ENCODE results near the gene MPG.

The MPG gene

DNA sequence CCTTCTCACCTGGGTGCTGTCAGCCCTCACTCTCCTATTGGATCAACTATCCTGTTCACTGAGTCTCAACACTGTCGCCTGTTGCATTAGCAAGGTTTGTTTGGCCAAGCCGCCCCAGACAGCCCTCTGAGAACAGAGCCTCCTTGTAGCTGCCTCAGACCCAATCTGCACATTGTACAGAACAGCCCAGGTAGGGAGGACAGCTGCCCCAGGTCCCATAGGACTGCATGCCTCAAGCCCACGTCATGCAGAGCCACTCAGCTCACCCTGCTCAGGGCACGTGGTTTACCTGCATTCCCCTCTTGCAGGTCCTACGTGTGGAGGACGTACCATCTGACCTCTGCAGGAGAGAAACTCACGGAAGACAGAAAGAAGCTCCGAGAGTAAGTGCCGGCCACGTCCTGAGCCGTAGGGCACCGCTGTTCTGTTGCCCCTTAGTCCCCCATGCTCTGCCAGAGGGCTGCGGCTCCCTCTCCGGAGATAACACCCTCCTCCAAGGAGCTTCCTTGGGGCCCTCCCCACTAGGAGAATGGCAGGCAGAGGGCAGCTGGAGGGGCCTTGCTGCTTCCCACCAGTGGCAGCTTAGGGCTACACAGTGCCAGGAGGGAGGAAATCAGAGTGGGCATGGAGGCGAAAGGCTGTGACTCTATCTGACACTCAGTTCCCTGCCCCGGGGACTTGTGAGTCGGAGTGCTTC, 21.6 kb upstream of the MPG start:
- Histone ChIP-seq H4K20me1 (ENCODE audit: control insufficient read depth, insufficient read depth, low read depth, low read length) (0 out of 2 replicates have a peak, but pooled peaks cover 2% of the 10 kb centered on the region), H3K9me3 (ENCODE audit: control insufficient read depth, insufficient read depth, low read length) (no peaks in the 10 kb centered on the region), H3K36me3 (ENCODE audit: control insufficient read depth, low read length) (peaks cover 56% of the 10 kb centered on the region), H3K9me2 (replicated peaks; ENCODE audit: control insufficient read depth, low read length) (no peaks in the 10 kb centered on the region), H3K4me3 (ENCODE audit: low read length) (no peak overlapping the region), H3K27ac (ENCODE audit: low read depth, low read length) (no peak overlapping the region), H3F3A (ENCODE audit: control insufficient read depth, insufficient read depth) (peaks cover 3% of the 10 kb centered on the region; the same call in 1 of the 2 replicates), H3K79me2 (ENCODE audit: control insufficient read depth, low read length) (peaks cover 40% of the 10 kb centered on the region), H3K4me2 (ENCODE audit: low read length) (no peak overlapping the region), H3K4me1 (ENCODE audit: control insufficient read depth, low read length) (peaks cover 13% of the 10 kb centered on the region), H3K27me3 (ENCODE audit: control insufficient read depth, low read length) (no peaks in the 10 kb centered on the region)
- TF ChIP-seq EZH2phosphoT487 (IDR thresholded peaks at IDR 0.05; ENCODE audit: borderline replicate concordance, low read length), result no peak
- TF ChIP-seq, protein P1, sequence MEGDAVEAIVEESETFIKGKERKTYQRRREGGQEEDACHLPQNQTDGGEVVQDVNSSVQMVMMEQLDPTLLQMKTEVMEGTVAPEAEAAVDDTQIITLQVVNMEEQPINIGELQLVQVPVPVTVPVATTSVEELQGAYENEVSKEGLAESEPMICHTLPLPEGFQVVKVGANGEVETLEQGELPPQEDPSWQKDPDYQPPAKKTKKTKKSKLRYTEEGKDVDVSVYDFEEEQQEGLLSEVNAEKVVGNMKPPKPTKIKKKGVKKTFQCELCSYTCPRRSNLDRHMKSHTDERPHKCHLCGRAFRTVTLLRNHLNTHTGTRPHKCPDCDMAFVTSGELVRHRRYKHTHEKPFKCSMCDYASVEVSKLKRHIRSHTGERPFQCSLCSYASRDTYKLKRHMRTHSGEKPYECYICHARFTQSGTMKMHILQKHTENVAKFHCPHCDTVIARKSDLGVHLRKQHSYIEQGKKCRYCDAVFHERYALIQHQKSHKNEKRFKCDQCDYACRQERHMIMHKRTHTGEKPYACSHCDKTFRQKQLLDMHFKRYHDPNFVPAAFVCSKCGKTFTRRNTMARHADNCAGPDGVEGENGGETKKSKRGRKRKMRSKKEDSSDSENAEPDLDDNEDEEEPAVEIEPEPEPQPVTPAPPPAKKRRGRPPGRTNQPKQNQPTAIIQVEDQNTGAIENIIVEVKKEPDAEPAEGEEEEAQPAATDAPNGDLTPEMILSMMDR (IDR thresholded peaks at IDR 0.05; ENCODE audit: low read depth, low read length, poor library complexity, severe bottlenecking), result no peak

DNA sequence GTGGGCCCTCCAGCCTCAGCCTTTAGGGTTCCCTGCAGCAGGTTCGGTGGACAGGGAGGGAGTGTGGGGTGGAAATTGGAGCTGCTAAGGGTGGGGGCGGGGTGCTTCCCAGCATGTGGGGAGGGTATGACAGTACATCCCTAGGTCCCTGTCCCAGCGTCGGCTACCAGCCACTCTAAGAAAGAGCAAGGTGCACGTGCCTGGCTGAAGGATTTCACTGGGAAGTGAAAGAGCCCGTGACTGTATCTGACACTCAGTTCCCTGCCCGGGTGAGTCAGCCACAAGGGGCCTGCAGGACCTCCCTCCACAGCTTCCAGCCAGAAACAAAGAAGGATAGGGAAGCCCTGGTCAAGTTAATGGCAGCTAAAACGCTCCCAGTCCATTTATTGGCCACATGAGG, 20.3 kb upstream of the MPG start:
- Histone ChIP-seq H3K4me3 (ENCODE audit: low read length) (no peak overlapping the region), H3K79me2 (ENCODE audit: control insufficient read depth, low read length) (peaks cover 27% of the 10 kb centered on the region), H3K36me3 (ENCODE audit: control insufficient read depth, low read length) (peaks cover 49% of the 10 kb centered on the region), H3K27ac (ENCODE audit: low read depth, low read length) (no peak overlapping the region), H3K4me2 (ENCODE audit: low read length) (no peak overlapping the region), H3K4me1 (ENCODE audit: control insufficient read depth, low read length) (peaks cover 6% of the 10 kb centered on the region), H3F3A (ENCODE audit: control insufficient read depth, insufficient read depth) (peaks cover 1% of the 10 kb centered on the region; the same call in 1 of the 2 replicates), H3K9me3 (ENCODE audit: control insufficient read depth, insufficient read depth, low read length) (no peaks in the 10 kb centered on the region), H4K20me1 (ENCODE audit: control insufficient read depth, insufficient read depth, low read depth, low read length) (no peaks in the 10 kb centered on the region), H3K27me3 (ENCODE audit: control insufficient read depth, low read length) (no peaks in the 10 kb centered on the region), H3K9me2 (replicated peaks; ENCODE audit: control insufficient read depth, low read length) (no peaks in the 10 kb centered on the region)
- no peak for TF ChIP-seq EZH2phosphoT487 (IDR thresholded peaks at IDR 0.05; ENCODE audit: borderline replicate concordance, low read length)
- TF ChIP-seq, protein P1 (IDR thresholded peaks at IDR 0.05; ENCODE audit: low read depth, low read length, poor library complexity, severe bottlenecking), result no peak

DNA sequence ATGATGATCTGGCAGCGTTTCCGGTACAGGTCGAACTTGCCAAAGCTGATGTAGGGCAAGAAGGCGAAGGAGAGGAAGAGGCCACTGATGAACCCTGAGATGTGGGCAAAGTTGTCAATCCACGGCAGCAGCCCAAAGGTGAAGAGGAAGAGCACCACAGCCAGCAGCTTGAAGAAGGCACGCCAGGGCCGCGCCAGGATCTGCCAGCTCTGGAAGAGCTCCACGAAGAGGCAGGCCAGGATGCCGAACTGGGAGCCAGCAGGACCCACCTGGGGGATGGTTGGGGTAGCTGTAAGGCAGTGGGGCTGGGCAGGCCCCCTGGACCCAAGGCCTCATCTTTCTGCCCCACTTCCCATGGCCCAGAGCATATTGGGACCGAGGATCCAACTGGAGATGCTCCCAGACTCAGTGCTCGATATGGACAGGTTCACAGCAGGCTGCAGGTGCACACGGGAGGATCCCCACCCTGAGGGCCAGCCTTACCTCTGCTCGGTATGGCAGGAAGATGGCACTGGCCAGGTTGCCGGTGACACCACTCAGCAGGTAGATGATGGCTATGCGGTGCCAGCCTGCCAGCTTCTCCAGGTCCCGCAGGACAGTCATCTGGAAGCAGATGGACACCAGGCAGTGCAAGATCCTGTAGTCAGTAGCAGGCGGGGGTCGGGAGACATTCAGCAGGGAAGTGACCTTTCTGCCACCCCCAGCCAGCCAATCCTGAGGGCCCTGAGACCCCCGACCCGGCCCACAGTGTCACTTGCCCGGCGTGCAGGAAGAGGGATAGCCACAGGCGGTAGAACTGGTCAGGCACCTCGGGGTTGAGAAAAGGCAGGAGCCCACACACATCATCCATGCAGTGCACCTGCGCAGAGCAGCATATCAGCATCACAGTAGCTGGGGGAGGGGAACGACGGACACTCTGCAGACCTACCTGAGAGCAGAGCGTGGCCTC, 19.3 kb upstream of the MPG start:
- no peak overlapping the region for H3K4me2 ChIP-seq (ENCODE audit: low read length)
- H4K20me1 ChIP-seq (ENCODE audit: control insufficient read depth, insufficient read depth, low read depth, low read length), result no peaks in the 10 kb centered on the region
- no peaks in the 10 kb centered on the region for H3K9me3 ChIP-seq (ENCODE audit: control insufficient read depth, insufficient read depth, low read length)
- no peak overlapping the region for H3K4me3 ChIP-seq (ENCODE audit: low read length)
- no peaks in the 10 kb centered on the region for H3K9me2 ChIP-seq (replicated peaks; ENCODE audit: control insufficient read depth, low read length)
- no peak overlapping the region for H3K27ac ChIP-seq (ENCODE audit: low read depth, low read length)
- H3K36me3 ChIP-seq (ENCODE audit: control insufficient read depth, low read length), result peaks cover 43% of the 10 kb centered on the region
- TF ChIP-seq EZH2phosphoT487 (IDR thresholded peaks at IDR 0.05; ENCODE audit: borderline replicate concordance, low read length), result no peak
- TF ChIP-seq, protein P1 (IDR thresholded peaks at IDR 0.05; ENCODE audit: low read depth, low read length, poor library complexity, severe bottlenecking), result no peak
- no peaks in the 10 kb centered on the region for H3K27me3 ChIP-seq (ENCODE audit: control insufficient read depth, low read length)
- no peaks in the 10 kb centered on the region for H3F3A ChIP-seq (ENCODE audit: control insufficient read depth, insufficient read depth)
- peaks cover 20% of the 10 kb centered on the region for H3K79me2 ChIP-seq (ENCODE audit: control insufficient read depth, low read length)
- H3K4me1 ChIP-seq (ENCODE audit: control insufficient read depth, low read length), result peaks cover 6% of the 10 kb centered on the region

Data from DOHH2 (cell line).